Suppressor macrophage treated with lipopolysaccharide for 4 hours (primary cell): ENCODE measurements around the gene CTAGE8.
"Not testable (repeated sequence)": the region's sequence is repeated elsewhere in the genome, so short reads cannot be mapped to it uniquely, and the experiment has no call there.

Experiments
- DNase-seq: peaks from one replicate; pipeline ENCODE4 v3.0.0-alpha.2; 2020

Gene CTAGE8, protein sequence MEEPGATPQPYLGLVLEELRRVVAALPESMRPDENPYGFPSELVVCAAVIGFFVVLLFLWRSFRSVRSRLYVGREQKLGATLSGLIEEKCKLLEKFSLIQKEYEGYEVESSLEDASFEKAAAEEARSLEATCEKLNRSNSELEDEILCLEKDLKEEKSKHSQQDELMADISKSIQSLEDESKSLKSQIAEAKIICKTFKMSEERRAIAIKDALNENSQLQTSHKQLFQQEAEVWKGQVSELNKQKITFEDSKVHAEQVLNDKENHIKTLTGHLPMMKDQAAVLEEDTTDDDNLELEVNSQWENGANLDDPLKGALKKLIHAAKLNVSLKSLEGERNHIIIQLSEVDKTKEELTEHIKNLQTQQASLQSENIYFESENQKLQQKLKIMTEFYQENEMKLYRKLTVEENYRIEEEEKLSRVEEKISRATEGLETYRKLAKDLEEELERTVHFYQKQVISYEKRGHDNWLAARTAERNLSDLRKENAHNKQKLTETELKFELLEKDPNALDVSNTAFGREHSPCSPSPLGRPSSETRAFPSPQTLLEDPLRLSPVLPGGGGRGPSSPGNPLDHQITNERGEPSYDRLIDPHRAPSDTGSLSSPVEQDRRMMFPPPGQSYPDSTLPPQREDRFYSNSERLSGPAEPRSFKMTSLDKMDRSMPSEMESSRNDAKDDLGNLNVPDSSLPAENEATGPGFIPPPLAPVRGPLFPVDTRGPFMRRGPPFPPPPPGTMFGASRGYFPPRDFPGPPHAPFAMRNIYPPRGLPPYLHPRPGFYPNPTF

DNA sequence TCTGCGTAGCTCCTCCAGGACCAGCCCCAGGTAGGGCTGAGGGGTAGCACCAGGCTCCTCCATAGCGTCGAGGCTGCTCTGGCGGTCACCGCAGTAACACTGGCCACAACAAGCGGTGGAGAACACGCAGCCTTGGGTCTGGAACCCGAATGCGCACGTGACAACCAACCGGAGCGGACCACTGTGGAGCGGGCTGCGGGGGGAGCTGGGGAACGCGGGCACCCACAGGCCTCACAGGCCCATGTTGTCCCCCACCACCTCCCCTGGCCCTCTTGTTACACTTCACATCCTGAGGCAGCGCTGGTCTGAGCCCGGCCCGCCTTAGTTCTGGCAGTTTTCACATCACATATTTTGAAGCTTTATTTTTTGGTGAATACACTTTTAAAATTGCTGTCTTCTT, at the start of gene CTAGE8:
TSS of gene CTAGE8 (minus strand) at position 101 of the 400 bp plus-strand sequence. CDS start at position 63, 38 bp downstream.
- DNase-seq, result not testable (repeated sequence)

DNA sequence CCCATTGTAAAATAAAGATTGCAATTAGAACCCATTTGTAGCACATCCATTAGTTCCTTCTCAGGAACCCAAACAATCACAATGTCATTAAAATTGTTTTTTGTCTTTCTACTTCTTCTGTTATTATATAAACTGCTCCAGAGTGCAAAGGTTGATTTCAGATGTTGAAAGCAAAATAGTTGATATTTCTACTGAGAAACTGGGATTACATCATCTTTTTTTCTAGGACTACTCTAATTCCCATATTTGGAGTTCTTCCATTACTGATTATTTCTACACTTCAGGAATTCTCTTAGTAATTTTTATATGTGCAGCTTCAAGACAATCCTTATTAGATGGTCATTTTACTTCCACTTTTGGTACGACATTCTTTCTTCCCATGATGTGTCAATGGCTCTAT, 48.4 kb upstream of the CTAGE8 start:
- not testable (repeated sequence) for DNase-seq

DNA sequence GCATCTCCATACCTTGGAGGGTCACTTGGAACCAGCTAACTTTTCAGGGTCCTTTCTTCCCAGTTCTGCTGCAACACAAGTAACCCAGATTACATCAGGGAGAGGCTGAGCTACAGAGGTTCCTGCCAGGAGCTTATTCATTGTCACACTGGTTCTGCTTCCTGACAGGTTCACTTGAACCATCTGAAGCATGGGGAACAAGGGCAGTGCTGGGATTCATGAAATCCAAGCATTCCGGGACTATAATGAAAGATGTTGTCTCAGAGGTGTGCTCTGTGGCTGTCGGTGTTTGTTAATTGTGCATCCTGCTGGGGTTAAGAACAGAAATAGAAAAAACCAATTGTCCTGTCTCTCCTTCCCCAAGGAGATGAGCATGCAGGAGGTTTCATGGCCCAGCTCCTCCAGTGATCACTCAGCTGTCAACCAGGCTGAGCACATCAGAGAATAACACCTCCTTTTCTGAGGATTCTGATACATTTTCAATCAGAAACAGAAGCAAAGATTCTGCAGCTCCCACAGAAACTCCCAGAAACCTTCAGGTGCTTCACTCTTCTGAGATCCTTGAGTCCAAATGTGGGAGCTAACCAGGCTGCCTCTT, 42.9 kb upstream of the CTAGE8 start, which contains the start of gene OR2A1:
TSS of gene OR2A1 (plus strand) at position 548 of the 598 bp plus-strand sequence. CDS start 5,706 bp downstream, outside the sequence.
- not testable (repeated sequence) for DNase-seq

DNA sequence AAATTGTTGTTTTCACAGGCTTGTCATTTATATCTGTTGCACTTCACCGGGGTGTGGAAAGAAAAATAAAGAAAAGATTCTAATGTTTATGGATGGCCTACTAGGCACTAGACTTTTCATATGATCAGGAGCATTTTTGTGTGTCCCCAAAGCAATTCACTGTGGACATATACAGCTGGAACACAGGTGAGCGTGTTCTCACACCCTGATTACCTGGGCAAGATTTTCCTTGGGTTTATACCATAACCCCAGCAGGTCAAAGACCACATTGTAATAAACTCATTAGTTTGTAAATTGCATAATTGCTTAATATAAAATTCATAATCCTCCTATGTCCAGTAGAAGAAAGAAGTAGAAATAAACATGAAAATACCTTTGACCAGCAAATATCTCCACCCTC, 42.1 kb upstream of the CTAGE8 start:
- DNase-seq, result not testable (repeated sequence)

DNA sequence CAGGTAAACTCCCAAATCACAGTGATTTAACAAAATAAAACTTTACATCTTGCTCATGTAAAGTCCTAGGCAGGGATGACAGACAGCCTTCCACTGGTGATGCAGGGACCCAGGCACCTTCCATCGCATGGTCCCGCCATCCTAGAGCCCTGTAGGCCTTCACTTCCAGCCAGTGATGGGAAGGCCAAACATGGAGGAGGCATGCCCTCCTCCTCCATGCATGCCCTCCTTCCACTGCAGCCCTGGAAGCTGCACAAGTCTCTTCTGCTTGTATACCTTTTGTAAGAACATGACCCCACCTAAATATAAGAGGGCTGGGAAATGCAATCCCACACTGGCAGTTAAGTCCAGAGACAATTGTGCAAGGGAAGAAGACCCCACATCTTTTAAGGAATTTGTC, 40.6 kb upstream of the CTAGE8 start:
- not testable (repeated sequence) for DNase-seq

DNA sequence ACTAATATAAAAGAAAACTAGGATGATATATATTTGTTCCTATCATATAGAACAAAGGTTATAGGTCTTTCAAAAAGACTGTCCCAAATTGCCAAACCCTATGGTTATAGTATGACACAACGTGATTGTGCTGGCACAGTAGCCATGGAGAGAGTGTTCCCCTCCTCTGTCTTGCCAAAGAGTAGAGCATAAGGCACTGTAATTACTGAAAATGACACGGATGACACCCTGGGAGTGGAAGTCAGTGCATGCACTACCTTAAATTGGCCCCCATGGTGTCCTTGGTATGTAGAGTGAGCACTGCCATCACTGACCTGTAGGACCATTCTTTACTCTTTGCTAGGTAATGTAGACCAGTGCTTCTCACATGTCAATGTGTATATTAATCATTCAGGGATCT, 36.1 kb upstream of the CTAGE8 start:
- DNase-seq, result not testable (repeated sequence)

DNA sequence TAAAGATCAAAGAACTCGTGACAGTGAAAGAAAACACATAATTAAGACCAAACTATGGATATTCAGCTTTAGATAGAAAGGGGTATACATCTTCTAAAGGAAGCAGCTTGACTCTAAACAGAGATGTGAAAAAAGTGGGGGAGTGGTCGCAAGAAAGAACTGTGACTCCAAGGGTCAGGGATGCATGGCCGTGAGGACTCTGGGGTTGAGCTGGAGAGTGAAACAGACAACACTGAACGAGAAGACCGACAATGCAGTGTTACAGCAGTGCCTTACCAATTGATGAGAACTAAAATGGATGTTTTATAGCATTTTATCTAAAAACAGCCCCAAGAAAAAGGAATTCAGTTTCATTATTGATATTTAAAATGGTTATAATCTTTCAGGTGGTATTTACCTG, 34.5 kb upstream of the CTAGE8 start:
- not testable (repeated sequence) for DNase-seq

DNA sequence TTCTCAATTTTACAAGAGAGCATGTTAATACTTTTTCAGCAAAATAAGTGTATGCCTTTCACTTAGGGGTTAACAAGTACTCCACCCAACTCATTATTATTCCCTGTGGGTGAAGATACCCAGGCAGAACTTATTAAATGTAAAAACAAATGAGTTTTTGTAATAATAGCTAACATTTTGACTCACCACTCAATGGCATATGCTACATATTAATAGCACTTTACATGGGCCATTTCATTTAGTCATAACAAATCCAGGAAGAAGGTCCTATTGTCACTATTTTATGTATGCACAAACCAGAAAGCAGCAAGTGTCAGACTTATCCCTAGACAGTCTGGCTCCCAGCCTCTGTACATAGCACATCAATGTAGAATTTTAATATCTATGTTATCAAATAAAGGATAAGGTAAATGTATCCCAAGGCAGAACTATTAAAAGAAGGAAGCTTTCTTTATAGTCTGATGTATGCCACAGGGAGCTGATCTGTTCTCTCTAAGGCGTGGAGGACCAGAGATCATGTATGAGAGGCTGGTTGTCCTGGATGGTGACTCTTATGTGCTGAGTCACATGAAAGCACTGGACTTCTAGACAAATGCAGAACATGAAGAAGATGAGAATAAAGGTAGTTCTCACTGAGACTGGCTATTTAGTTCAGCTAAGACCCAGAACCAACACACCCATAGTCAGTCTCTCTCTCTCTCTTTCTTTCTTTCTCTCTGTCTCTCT, 33.7 kb upstream of the CTAGE8 start:
- not testable (repeated sequence) for DNase-seq

DNA sequence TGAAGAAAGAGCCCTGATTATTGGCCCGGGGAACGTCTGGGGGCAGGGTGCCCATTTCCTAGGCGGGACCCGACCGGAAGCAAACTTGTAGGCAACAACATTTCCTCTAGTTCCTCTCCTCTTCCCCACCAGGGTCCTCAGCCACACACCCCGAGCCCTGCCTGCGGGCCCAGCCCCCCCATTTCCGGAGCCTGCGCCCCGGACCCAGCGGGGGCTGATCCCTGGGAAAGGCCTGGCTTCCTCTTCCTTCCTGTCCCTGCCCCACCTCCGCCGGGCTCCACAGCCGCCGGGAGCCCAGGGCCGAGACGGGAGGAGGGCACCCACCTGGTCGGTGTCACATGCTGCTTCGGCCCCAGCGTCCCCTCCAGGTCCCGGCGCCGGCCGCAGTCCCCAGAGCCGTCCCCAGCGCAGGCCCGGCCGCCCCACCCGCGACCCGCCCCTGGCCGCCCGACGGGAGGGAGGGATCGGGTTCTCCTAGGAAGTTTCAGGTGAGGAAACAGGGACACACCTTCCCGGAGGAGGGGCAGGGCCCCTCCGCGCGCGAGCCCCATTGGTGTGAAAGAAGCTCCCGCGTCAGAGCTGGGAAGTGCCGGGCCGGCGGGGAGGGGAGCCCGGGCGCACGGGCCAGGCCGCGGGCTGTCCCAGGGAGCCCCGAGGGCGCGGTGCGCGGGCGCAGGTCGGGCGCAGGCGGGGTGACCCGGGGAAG, 24.9 kb upstream of the CTAGE8 start:
- DNase-seq, result not testable (repeated sequence)

DNA sequence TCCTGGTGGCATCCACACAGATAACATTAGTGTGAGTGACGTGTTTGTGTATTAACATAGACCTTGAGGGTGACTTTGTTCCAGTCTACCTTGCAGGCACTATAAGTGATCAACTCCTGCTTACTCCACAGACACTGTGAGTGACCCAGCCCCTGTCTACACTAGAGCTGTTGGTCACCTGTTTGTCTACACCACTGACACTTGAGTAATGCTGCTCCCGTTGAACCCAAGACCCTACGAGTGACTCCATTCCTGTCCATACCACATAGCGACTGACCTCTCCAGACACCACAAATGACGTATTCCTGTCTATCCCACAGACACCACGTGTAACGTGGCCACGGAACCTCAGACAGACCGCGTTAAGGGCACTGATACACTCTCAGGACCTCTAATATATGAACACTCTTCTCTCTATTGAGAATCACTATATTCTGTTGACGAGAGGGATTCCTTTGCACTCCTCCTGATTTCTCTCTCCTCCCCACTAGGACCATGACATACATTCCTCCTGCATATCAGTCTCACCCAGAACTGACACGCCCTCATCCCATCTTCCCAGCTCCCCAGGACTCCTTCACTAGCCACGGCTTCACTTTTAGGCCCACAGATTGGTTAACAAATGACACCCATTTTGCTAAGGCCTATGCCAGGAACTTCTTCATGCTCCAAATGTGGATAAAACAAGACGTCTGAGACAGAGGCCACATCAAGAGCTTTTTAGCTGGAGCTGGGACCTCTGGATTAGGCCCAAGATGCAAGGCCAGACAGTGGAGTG, 23.5 kb upstream of the CTAGE8 start:
- DNase-seq, result not testable (repeated sequence)

DNA sequence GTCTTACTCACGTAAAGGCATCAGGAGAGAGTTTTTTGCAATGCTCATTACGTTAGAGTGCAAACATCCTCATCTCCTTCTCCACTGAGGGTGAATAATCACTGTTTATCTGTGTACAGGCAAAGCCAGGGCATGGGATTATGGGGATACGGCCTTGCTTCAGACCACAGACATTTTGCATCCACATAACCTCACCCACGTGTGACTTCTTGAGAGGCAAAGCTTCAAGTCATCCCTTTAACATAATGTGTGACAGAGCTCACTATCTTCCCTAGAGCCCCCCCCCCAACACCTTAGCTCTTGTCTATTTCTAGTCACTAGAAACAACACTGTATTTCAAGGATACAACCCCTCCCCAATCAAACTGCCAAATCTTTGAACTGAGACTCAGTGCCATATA, 22.5 kb upstream of the CTAGE8 start:
- DNase-seq, result peak; percentile 19

DNA sequence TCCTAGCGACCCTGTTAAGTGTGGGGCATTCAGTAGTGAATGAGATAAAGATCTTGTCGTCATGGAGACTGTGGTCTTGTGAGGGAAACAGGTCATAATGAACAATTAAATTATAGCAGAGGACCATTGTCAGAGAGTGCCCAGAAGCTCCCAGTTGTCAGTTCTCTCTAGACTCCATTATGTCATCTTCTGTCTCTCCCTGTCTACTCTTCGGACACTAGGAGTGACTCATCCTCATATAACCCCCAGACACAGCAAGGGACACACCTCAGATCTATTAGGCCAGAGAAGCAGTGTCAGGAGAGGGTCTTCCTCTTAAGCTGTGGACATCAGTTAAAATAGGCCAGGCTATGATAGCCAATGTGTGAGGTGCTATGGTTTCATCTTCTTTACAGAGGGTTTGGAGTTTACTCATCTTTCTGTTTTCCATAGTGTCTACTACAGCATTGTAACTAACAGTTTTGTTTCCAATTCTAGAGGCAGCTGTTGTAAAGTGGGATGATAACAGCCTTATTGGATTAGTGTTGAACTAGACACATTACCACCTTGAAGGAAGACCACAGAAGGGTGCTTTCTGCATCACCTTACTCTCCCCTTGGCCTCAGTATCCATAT, 18.2 kb upstream of the CTAGE8 start:
- DNase-seq, result not testable (repeated sequence)

DNA sequence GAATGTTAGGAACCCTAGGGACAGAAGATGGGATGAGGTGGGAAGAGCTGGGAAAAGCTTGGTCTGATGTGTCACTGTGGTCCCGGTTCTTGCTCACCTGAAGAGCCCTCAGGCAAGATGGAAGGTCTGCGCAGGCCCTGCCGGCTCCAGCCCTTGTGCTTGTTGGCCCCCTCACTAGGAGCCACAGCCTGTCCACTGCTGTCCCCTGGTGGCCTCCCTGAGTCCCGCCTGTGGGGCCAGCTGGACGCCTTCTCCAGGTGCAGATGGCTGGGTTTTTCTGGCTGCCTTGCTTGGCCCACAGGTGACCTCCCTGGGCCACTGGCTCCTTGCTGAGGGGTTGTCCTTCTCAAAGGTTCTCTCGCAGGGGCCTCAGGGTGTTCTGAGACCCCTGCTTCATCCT, 14.6 kb upstream of the CTAGE8 start:
- DNase-seq, result not testable (repeated sequence)

DNA sequence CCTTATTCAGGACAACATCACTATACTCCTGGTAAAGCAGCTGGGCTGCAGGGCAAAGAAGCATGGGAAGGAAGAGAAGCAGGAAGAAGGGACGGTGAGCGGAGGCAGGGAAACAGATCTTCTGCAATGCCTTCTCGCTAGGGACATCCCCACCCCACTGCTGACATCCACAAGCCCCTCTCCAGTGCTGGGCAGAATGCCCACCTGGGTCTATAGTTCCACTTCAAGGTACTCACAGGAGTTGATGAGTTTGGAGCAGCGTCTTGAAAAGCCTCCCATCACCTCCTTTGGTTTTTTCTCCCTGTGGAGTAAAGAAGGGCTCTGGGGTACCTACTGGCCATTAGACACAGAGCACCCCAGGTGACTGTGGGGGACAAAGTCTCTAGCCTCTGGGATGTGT, 13.4 kb upstream of the CTAGE8 start:
- not testable (repeated sequence) for DNase-seq

DNA sequence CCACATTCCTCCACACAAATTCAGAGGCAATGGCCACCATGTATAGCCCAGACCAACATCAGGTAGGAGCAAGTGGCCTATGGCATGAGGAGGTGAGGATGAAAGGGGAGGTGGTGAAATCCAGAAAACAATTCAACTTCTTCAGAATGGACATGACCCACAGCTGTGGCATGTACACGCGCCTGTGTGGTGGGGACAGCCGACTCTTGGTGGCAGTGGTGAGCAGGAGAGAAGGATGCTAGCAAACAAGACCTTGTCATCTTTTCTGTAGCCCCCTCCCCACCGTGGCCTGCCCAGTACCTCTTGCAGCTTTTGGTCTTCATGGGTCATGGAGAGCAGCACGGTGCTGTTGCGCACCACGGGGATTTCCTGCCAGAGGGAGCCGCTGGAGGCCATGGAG, 12.9 kb upstream of the CTAGE8 start:
- not testable (repeated sequence) for DNase-seq

DNA sequence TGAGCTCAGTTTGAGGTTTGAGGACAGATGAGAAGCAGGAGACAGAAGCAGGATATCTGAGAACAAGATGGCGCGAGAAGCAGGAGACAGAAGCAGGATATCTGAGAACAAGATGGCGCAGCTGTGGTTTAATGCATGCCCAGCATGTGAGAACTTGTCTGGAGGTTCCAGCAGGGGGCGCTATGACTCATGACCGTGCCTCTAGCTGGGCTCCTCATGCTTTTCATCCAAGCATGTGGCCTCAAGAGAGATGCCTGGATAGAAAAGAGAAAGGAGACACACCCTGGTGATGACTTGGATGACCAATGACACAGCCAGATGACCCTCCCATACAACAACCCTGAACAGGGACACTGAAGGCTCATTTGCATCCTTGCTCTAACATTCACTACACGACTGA, 10.9 kb upstream of the CTAGE8 start:
- not testable (repeated sequence) for DNase-seq

DNA sequence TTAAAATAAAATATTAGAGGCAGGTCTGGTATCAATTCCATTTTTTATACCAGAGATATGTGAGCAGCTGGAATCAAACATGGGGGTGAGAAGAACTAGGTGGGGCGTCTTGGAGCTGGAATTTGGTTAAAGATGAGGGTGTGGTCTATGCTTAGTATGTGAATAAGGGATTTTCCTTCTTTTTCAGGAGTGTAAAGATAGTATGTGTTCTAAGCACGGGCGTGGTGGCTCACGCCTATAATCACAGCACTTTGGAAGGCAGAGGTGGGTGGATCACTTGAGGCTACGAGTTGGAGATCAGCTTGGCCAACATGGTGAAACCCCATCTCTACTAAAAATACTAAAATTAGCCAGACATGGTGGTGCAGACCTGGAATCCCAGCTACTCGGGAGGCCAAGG, 6.2 kb upstream of the CTAGE8 start:
- not testable (repeated sequence) for DNase-seq

DNA sequence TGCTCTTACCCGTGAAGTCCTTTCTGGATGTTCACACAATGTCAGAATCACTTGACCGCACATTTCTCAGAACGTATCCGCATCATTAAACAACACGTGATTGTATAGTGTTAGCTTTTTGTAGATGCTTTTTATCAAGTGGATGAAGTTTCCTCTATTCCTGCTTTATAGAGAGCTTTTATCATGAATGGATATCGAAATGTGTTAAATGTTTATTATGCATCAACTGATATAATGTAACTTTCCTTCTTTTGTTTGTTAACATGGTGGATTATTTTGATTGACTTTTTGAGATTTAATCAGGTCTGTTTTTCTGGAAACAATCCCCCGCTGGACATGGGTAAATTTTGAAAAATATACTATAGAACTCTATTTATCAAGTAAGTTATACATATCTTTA, 4.4 kb downstream of the CTAGE8 start, which contains the start of gene OR2A7:
TSS of gene OR2A7 (minus strand) at position 101 of the 400 bp plus-strand sequence. CDS start 5,164 bp downstream, outside the sequence.
- DNase-seq, result not testable (repeated sequence)

DNA sequence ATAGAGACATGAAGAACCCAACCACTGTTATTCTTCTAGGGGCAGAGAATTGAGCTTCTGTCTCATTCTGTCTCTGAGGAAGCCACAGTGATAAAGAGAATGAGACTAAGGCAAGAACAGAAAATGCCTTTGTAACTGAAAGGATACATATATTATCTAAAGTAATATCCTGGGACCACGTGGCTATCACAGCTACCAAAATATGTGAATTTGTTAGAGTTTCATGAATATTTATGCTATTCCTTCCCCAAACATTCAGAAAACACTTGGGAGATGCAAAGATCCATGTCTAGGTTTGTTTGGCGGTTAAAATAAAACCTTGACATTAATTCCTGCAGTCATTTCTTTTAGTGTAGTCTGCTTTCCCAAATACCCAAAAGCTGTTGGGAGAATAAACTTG, 7.0 kb downstream of the CTAGE8 start:
- DNase-seq, result not testable (repeated sequence)

DNA sequence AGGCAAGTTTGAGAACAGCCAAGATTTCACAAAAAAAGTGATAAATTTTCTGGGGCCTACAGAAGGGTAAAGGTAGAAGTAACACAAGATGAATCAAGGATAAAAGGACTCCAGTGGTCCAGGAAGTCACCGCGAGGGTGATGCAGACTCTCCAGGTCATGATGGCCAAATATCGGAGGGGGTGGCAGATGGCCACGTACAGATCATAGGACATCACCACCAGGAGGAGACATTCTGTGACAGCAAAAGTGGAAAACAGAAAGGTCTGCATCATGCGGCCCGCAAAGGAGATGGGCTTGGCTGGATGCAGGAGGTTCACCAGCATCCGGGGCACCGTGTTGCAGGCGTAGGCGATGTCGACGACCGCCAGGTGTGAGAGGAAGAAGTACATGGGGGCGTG, 10.0 kb downstream of the CTAGE8 start:
- not testable (repeated sequence) for DNase-seq
